HG03354 (cell line): ENCODE measurements around the gene TMEM151B.

Experiments
- ATAC-seq: cut with Tn5 transposase; IDR thresholded peaks from one replicate; pipeline ENCODE4 v1.9.1; 2021; ENCODE audit warnings: mild to moderate bottlenecking; ENCODE audit not compliant: unreplicated experiment, poor library complexity, severe bottlenecking

TMEM151B gene

DNA sequence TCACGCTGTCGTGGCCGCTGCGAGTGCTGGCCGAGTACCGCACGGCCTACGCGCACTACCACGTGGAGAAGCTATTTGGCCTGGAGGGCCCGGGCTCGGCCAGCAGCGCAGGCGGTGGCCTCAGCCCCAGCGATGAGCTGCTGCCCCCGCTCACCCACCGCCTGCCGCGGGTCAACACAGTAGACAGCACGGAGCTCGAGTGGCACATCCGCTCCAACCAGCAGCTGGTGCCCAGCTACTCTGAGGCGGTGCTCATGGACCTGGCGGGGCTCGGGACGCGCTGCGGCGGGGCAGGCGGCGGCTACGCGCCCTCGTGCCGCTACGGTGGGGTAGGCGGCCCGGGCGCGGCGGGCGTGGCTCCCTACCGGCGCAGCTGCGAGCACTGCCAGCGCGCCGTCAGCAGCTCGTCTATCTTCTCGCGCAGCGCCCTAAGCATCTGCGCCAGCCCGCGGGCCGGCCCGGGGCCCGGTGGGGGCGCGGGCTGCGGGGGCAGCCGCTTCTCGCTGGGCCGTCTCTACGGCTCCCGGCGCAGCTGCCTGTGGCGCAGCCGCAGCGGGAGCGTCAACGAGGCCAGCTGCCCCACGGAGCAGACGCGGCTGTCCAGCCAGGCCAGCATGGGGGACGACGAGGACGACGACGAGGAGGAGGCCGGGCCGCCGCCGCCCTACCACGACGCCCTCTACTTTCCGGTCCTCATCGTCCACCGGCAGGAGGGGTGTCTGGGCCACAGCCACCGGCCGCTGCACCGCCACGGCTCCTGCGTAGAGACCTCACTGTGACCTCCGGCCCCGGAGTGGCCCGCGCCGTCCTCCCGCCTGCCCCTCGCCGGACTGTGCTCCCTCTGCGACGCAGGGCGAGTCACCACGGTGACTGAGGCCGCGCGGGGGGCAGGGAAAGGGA, 5.7 kb downstream of the TMEM151B start:
- ATAC-seq: no peak

DNA sequence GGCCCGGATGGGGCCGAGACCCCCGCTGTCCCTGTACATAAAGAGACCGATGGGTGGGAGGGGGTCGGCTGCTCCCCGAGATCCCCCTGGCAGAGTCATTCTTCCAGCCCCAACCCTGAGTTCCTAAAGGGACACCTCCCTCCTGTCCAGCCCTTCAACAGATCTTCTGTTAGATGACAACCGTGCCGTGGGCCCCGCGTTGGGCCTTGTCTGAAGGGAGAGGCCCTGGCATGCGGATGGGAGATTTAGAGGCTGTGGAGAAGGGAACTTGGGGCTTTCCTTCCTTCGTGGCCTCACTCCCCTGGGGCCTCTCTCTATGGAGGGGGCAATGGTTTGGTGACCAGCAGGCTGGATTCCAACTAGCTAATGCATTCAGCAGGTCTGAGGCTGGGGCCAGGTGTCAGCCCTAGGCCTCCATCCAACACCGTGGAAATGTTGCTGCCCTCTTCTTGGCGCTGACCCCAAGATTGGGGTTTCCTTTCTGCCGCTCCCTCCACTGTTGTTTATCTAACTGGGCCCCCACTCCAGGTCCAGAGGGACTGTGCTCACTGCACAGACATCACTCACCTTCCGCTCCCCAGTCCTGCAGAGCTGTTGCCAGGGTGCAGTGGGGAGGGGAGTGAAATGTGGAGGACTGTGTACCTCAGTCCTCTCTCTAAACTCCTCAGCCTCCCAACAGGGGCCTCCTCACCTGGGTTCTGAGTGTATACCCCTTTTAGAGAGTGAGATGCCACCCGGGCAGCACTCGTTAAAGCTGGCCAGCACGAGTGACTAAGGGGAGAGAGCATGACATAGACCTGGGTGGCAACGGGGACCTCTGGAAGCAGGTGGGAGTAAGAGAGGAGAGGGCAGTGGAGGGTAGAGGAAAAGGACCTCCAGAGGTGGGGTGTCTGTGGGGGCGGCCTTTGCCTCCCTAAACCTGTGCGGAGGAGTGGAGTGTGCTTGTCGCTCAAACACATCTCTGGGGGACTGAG, 6.7 kb downstream of the TMEM151B start:
- no peak for ATAC-seq

DNA sequence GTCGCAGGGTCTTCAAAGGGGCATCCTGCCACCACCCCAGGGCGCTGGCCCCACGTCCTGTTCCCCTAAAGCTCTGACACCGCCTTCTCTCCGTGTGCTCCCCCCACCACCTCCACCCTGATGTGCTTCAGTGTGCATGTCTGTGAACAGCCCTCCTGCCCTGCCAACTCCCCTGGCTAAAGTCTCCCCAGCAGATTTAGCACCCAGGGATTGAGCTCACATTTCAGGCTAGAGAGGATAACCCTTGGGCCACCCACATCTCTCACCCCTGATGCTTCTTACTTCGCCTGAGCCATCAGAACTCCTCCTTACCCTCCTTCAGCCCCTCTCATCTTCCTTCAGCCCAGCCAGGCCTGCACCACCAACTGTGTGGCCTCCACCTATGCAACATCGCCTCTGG, 7.5 kb downstream of the TMEM151B start:
- ATAC-seq: no peak

DNA sequence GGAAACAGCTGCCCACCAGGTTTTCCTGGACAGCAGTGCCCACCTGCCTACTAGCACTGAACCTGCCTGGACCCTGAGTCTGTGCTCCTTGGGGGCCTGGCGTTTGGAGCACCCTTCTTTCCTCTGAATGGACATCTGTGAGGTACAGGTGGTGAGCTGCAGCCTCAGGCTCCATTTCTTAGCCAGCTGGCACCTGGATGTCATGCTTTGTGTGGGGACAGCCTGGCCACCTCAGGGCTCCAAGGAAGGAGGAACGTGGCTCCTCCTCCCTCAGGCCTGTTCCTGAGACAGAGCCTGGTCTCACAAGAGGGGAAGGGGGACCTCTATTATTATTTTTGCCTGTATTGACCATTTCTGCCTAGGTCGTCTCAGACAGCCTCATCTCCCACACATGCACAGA, 8.1 kb downstream of the TMEM151B start:
- no peak for ATAC-seq

DNA sequence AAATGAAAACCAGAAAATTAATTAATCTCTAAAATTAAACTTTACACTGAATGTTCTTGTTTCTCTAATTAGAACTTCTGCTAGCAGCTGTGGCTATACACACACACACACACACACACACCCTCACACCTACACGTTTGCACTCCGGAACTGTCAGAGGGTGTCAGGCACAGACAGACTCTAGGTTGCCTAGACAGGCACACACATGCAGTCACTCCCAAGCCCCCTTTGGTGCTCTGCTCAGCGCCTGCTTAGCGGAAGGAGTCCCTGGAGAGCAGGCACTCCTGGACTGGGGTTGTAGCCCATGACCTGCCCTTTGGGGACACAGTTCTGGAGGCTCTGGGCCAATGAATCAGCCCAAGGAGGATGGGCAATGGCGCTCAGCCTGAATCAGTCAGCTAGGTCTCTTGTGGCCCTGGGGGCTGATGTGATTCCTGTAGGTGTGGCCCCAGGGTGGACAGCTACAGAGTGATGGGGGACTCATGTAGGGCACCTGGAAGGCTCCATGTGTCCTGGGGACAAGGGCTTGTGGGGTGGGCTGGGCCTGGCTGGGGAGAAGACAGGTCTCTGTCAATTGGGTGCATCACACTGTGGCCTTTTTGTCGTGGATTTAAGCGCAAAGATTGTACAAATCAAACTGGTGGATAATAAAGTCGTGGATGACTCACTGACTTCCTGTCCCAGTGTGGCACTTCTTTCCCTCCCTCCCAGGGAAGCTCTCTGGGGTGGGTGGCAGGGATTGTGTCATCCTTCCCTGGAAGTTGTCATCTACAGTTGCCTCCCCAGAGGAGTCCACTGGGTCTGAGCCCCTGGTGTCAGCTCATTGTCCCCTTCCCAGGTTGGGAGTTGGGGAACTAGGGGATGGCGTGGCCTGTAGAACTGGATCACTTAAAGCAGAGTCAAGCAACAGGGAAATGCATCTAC, 8.8 kb downstream of the TMEM151B start:
- ATAC-seq: no peak

DNA sequence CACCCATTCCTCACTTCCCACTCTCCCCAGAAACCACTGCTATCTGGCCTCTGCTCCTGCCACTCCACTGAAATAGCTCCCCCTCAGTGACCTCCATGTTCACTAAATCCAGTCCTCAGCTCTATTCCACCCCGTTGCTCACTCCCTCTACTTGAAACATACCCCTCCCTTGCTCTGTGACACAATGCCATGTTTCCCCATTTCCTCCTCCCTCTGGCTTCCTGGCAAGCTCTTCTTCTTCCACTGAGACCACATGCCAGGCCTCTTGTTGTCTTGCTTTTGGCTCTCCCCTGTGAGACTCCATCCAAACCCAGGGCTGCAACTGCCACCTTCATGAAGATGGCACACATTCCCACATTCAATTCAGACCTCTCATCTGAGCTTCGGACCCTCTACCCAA, 13.9 kb downstream of the TMEM151B start:
- no peak for ATAC-seq

DNA sequence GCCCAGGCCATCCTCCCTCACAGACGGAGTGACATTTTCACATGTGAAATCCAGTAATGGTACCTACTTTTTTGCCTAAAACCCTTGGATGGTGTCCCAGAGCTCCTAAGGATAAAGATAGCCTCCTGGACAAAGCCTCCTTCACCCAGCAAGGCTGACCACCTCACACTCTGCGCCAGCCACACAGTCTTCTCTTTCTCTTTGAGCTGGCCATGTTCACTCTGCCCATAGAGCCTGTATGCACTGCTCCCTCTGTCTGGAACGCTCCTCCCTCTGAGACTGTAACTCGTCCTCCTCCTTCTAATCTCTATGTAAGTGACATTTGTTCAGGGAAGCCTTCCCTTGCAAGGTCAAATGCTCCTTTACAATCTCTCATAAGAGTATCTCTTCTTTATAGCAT, 14.6 kb downstream of the TMEM151B start:
- ATAC-seq: no peak

DNA sequence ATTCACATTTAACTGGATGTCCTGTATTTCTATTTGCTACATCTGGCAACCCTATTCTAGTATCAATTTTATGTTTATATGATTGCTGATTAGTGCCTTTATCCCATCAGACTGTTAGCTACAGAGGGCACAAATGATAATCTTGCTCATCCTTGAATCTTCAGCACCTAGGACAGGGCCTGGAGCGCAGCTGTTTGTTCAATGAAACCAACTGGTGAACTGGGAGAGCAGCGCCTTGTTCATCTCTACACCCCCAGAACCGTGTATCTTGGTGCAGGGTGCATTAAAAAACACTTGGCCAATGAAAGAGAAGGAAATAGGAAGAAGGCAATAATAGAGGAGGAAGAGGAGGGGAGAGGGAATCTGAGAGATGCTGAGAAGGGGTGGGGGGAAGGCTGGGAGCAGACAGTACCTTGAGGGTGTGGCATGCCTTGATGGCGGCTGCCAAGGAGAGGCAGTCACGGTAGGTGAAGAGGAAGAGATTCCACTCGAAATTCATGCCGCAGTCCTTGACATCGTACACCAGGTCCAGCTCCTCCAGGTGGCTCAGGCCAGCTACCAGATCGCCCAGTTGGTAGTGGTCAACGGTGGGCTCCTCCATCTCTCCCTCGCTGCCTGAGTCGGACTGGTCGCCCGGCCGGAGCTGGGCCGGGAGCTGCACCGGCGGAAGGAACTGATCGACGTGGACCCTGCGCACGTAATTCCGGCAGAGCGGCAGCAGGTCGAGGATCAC, 15.5 kb downstream of the TMEM151B start:
- ATAC-seq: no peak

DNA sequence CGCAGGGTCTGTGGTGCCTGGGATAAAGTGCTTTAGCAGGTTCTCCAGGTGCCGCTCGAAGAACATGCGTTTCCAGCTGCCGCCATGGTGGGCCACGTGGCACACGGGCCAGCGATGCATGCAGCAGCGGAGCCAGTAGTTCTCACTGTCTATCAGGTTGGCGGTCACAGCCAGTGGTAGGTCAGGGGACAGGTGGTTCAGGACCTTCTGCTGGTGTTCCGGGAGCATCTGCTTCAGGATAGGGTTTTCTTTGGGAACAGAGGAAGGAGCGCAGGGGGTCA, 16.0 kb downstream of the TMEM151B start:
- ATAC-seq: no peak

DNA sequence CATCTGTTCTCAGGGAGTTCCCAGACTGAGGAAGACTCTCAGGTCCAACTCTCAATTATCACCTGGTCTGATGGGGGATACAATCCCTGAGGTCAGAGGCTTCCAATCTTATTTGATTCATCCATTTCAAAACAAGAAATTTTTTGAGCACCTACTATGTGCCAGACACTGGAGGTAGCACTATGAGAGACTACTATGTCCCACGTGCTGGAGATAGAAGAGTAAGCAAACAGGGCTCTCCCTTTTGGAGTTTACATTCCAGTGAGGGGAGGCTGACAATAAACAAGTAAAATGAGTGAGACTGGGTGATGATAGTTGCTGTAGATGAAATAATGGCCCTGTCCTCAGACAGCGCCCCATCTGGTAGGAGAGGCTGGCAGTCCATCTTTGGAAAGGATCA, 16.5 kb downstream of the TMEM151B start:
- ATAC-seq: no peak

DNA sequence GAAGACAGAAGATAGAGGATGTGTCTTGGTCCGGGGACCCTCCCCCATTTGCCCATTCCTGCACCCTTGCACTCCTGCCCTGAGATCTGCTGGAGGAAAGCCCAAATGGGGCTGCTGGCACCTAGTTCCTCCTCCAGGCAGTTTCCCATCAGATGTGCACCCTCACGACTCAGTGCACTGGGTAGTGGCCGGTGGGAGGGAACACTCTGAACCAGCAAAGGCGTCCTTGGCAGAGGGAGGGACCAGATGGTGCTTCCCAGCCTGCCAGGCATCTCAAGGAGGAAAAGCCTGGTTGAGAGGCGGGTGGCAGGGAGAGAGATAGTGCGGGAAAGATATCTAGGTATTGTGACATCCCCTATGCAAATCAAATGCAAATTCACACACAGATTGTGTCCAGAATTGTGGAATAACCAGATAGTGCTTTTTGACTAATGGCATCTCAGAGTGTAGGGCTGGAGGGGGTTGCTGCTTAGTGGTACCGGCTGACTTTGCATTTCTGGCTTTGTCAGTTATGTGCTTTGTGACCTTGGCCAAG, 19.5 kb downstream of the TMEM151B start:
- ATAC-seq: no peak

DNA sequence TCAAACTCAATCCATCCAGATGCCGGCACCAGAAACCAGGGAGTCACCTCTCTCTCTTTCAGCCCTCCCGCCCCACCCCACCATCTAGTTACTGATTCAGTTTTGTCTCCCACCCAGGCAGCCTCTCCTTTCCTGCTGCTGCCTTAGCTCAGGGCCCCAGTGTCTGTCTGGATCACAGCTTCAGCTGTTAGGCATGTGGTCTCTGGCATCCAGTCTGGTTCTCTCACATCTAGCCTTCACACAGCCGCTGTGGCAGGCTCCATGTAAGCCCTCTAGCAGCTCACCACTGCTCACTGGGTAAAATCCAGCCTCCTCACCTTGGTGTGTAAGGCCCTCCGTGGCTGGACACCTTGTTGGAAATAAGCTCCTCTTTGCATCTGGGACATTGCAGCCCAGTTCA, 21.6 kb downstream of the TMEM151B start:
- no peak for ATAC-seq

DNA sequence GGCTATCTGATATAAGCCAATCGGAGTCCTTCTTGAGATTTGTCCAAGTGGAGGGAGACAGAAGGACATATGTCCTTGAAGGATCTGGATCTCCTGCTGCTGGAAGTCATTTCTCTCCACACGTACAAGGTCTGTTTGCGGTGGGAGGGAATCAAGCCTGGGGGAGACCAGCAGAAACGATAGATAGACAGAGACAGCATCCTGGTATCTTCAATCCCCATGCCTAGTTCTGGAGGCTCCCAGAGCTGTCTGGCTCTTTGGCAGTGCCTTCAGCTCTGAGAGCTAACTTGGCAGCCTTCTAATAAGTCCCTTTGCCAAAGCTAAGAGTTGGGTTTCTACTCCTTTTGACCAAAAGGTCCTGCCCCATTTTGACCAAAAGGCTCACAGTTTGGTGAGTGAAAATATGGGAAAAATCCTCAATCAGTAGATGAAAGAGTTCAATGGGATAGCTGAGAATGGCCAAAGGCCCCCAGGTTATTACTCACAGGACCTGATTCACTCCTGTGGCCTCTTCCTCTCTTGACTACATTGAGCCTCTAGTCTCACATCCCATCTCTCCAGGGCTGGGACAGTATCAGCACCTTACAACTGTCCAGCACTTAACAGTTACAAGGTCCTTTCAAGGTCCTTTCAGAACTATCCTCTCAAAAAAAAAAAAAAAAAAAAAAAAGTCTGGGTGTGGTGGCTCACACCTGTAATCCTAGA, 22.6 kb downstream of the TMEM151B start:
- no peak for ATAC-seq

DNA sequence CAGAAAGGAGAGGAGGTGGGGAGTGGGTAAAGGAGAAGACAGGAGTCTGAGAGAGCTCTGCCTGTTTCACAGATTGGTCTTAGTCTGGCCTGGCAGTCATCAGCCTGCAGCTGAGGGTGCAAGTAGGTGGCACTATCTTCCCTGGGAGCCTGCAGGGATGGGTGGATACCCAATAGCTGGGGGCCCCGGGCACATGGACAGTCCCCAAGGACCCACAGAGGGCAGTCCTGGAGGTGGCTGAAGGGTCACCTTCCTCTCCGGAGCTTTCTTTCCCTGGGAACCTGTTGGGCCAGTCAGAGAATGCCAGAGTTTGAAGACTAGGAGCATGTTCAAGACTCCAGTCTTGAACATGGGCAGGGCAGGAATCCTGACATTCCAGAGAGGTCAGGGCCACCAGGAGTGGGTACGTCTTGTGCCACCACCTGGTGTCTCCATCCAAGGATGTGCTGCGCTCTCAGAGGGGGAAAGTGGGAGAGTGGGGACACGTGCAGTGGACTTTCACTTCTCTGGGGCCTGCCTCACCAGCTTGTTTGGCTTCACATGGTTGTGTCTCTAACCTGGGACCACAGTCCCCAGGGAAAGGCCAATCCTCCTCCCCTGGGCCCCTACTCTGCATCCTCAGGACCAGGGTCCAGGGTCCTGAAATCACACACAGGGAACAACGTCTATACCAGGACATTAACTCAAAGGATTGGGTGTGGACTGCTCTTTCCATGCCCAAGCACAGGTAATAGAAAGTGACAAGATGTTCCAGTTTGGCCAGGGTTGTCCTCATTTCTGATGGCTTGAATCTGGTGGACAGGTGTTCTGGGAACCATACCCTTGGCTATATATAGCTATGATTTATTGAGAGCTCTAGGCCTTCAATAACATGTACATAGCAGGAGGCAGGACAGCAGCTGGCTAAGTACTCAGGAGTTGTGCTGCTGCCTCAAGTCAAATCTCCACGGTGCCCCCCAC, 24.9 kb downstream of the TMEM151B start:
- no peak for ATAC-seq

DNA sequence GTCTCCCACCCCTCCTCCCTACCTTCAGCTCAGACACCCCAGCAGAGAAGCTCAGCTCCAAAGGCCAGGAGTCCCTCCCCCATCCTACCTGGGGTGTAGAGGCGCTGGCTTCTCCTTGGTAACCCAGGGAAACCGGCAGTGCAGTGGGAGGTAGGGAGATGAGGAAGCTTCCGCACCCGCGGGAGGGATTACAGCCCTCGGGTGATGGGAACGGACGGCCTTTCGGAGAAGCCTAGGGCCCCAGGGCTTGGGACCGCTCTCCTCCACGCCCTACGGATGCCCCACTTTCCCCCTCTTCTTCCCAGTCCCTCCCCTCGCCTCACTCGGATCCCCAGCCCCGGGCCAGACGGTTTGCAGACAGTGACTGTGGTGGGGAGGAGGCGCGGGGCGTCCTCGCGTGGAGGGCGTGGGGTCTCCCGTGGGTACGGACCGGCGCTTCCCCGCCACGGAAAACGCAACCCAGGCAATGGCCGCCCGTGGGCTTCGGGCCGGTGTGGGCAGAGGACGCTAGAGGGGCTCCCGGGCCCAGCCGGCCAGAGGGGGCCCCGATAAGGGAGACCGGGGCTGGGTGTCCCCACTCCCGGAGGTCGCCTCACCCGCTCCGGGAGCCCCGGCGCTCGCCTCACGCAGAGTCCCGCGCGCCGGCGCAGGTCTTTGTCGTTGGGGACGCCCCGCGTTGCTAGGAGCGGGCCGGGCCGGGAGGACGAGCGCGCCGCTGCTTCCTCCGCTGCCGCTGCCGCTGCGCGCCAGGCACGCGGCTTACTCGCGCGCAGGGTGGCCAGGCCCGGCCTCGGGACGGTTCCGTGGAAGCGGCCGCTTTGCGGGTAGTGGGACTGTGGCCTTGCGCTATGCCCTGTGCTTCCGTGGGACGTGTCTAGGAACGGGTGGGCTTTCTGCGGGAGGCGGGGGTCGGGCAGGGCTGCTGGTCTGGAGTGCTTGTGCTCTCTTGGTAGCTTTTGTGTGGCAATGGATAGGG, 27.1 kb downstream of the TMEM151B start:
- ATAC-seq: no peak

DNA sequence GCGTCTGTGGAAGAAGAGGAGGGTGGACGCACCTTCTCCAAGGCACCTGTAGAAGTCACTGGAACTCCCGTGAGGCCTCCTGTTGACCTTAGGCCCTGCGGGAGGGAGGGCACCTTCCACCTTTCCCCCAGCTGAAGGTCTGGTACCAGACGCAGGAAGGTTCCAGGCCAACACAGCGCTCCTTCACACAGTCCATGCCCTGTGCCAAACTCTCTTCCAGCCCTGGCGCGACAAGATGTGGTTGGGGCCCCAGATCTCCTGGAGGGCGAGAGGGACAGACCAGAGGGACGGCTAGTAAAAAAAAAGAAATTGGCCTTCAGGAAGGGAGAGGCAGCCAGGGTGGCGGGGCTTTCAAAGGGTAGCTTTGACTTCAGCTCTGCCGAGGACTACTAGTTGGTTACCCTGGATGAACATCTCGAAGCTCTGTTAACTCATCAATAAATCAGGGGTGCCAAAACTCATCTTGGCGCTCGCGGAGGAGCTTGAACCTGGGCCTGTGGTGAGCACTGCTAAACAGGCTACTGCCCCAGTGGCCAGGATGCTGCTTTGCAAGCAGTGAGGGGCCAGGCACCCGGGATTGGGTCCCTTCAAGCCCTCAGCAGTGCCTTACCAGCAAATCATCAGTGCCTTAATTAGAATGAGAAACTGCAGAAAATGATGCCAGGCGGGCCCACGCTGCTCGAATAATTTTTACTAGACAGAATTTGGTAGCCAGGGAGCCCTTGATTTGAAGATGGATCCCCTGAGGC, 28.0 kb downstream of the TMEM151B start:
- no peak for ATAC-seq
